Glomerular endothelial cell (primary cell): ENCODE data around the gene SRGAP1. TPM values are rescaled to one million over a fixed set of nuclear protein-coding genes. Genes with fewer than 3 reads are reported as not detected.
"Not testable (repeated sequence)": the region's sequence is repeated elsewhere in the genome, so short reads cannot be mapped to it uniquely, and the experiment has no call there.

Source experiments
- DNase-seq: peaks from one replicate; pipeline ENCODE4 v3.0.0-alpha.2; 2011; ENCODE audit warnings: low read depth, low spot score; ENCODE audit errors: extremely low read depth
- total RNA-seq: library from RNA; depleted of rRNA; stranded (reverse); fragments of >200 nt; gene quantifications from 2 replicates; pipeline ENCODE4 v1.2.3, GENCODE V29; 2015

Gene SRGAP1
- total RNA-seq, 1 donor from 2014 or later, result 14.9 TPM

GRCh38 chr12:63997198-63997597, 152.7 kb downstream of the SRGAP1 start:
- no peak for DNase-seq

GRCh38 chr12:63998584-63998983, 154.1 kb downstream of the SRGAP1 start:
- no peak for DNase-seq

DNA sequence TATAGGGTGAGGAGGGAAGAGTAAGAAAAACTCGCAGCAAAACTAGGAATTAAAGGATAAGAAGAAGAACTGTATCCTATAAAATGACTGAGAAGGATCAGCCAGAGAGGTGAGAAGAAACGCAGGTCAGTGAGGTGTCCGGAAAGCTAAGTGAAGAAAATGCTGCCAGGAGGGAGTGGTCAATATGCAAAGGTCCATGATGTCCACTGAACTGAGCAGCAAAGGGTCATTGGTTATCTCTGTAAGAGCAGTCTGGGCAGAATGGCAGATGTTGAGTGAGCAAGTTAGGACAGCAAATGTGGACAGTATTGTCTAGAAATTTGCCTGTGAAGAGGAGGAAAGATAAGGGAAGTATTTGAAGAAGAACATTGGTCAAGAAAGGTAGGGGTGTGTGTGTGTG, 155.4 kb downstream of the SRGAP1 start:
- no peak for DNase-seq

- DNase-seq, result no peak
Measured at GRCh38 chr12:64001439-64001838, 156.9 kb downstream of the SRGAP1 start.

DNA sequence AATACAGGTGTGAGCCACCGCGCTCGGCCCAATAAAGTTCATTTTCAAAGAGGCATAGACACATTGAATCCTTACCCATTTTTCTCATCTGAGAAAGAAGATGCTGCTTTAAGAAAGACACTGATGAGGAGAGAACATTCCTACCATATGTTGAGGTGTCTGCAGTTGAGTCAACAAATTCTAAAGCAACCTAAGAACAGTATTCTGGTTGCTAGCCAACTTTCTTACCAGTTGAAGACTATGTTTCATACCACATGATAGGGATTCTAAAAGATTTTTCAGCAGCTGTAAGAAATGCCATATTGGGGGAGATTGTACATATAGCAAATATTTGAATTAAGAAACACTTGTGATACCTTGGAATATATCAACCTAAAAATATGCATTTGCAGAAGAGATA, 160.1 kb downstream of the SRGAP1 start:
- no peak for DNase-seq

DNA sequence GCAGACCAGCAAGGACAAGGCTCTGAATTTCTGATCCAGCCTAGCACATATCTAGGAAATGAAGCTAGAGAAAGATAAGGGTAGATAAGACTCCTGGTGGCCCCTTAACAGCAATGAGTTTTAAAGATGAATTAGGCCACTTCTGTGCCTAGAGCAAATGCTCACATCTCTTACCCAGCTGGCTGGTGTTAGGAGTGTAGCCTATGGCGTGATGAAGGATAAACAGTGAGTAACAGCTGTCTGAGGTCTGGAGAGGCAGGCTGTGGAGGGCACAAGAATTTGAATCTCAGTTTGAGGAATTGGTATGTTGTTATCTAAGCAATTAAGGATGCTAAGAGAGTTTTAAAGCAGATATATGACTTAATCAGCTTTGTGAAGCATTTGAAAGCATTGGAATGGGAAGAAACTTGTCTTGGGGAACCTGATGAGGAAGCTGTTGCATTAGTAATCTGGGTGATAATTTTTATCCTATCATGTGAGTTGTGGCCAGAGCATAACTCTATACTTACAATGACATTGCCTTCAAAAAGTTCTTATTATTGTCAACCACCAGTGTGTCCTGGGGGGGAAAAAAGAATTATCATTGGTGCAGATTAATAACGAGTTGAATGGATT, 161.8 kb downstream of the SRGAP1 start:
- DNase-seq, result no peak

GRCh38 chr12:64007853-64008252, 163.4 kb downstream of the SRGAP1 start:
- DNase-seq, result no peak

DNA sequence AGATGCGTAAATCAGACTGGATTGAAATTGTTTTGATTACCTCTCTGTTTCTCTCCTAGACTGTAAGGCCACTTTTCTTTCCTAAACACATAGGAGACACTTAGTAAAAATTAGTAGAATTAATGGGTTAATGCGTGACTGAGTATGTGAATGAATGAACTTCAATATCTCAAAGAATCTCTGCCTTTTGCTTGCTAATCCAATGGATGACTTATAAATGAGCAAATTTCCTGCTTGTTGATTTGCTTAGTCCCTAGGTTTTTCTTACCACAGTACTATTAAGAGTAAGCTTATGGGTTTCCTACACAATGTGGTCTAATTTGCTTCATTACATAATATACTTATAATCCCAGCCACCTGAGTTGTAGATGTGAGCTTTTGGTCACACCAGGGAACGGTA, 164.1 kb downstream of the SRGAP1 start:
- no peak for DNase-seq

GRCh38 chr12:64009321-64010068, 165.0 kb downstream of the SRGAP1 start:
- DNase-seq, result no peak

GRCh38 chr12:64010069-64010686, 165.7 kb downstream of the SRGAP1 start:
- no peak for DNase-seq

- no peak for DNase-seq
Measured at GRCh38 chr12:64016521-64016920, 172.0 kb downstream of the SRGAP1 start.

DNA sequence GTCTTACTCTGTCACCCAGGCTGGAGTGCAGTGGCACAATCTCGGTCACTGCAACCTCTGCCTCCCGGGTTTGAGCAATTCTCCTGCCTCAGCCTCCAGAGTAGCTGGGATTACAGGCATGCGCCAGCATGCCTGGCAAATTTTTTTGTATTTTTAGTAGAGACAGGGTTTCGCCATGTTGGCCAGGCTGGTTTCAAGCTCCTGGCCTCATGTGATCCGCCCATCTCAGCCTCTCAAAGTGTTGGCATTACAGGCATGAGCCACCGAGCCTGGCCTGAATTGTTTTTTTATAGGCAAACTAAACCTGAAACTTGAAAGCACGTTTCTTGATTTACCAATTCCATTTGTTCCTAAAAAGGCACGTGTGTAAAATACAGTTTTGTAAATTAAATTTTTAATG, 173.6 kb downstream of the SRGAP1 start:
- DNase-seq, result not testable (repeated sequence)

DNA sequence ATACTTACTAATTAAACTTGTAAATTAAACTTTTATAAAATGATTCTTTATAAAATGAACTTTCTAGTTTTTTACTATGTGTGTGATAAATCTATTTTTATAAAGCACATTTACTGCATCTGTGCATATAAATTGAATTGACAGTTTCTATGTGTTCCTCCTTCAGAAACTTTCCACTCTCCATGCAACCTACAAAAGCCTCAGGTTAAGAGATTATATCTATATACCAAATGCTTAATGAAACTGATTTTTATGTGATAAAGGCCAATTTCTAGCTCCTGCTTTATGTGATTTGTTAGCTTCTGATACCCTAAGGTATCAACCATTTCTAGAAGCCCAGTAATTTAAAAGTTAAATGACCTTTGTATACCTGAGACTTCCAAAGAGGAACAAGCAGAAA, 174.0 kb downstream of the SRGAP1 start:
- DNase-seq, result no peak

GRCh38 chr12:64019101-64019500, 174.6 kb downstream of the SRGAP1 start:
- no peak for DNase-seq

GRCh38 chr12:64019654-64020053, 175.2 kb downstream of the SRGAP1 start:
- no peak for DNase-seq

DNA sequence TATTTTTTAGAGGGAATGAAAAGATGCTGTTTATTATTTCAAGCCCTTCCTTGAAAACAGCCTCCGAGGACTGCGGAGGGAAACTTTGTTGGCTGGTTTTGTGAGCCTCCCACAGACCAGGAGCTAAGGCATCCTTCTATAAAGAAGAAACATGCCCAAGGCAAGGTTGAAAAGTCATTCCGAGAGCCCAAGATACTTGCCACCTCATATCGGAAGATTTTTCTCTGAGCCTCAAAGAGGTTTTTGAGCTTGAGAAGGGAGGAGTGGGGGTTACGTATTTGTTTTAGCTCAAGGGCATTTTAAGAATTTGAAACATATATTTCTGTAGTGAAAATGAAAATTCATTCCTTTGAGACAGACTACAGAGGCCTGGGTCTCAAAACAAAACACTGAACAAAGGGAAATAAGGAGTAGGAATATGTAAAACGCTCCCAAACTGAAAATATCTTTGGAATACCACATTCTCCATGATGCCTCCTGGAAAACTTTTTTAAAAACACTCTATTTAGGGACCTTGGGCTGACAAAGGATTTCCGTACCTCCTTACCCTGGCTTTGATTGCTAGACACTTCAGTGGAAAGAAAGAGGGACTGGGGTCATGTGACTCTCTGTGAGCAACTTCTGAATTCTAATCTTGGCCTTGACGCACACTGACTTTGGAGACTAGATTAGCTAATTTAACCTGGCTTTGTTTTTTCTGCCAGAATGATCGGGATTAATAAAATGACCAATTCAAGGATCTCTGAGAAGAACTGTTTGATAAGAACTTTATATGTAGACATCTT, 180.9 kb downstream of the SRGAP1 start:
- no peak for DNase-seq

GRCh38 chr12:64027311-64027710, 182.8 kb downstream of the SRGAP1 start:
- no peak for DNase-seq

GRCh38 chr12:64028541-64028940, 184.0 kb downstream of the SRGAP1 start:
- no peak for DNase-seq

DNA sequence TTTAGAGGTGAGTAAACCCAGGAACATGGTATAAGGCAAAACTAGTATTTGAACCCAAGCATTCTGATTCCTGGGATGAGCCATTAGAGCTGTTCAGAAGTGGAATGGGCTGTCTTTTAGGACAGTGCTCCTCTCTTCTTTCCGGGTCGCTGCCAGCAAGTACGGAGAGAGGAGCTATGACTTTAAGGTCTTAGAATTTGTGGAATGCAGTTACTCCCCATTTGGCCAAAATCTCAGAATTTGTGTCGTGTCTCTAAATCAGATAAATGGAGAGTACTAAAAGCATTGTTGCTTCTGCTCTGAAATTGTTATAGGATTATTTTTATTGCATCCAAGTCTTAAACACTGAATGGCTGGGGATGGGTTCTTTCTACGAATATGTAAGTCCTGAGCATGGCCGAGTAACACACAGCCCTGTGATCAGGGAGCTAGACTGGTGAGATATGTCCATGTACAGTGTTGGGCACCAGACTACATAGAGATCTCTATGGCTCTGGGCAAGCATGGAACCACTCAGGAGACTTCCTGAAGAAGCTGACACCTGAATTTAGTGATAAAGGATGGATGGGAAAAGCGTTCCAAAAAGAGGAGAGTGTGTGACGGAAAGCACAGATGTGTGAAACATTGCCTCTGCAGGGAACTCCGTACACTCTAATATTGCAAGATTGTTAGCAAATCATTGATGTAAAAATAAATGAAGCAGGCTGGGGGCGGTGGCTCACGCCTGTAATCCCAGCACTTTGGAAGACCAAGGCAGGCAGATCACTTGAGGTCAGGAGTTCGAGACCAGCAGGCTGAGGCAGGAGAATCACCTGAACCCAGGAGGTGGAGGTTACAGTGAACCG, 184.7 kb downstream of the SRGAP1 start:
- no peak for DNase-seq

DNA sequence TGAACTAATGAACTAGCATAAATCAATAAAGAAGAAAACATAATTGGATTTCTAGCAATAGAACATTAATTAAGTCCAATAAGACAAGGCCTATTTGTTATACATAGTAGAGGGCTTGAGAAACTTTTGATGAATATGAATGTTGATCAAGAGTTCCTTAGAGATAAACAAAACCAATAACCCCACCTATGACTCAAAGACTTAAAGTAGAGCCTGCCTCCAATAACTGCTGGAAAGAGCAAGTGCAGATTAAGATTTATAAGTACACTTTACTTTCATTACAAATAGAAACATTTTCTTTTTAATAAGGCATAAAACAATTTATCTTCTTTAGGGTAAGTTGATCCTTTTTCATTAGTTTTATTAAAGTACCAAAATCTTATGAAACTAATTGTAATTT, 185.7 kb downstream of the SRGAP1 start:
- no peak for DNase-seq
